ENCODE data around the gene SLC6A3. TPM values are rescaled to one million over a fixed set of nuclear protein-coding genes. Genes with fewer than 3 reads are reported as not detected.

The SLC6A3 gene
- total RNA-seq, 1 donor = not detected

DNA sequence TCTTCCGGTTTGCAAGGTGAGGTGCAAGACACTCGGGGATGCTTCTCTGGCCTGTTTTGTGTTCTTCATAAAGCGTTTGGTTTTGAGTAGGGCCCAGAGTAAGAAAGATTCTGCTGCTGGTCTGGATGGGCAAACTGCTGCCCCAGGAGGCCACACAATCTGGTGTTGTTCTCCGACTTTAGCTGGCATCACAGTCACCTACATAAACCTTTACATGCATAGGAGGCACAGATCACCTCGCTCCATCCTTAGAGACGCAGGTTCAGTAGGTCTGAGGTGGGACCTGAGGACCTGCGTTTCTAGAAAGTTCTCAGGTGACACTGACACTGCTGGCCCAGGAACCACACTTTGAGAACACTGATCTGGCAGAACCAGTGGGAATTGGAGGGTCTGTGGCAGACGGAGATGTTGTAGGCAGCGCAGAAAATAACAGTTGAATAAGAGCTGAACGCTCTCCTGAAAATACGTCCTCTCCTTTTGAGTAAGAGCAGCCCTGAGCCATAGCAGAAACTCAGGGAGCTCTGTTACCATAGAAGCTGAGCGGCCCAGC is 3.9 kb upstream of the SLC6A3 start:
- H3K27ac ChIP-seq (ENCODE audit: low read depth, low read length) = no peak overlapping the region
- no peak overlapping the region for H3K4me2 ChIP-seq (ENCODE audit: insufficient read depth, low read length)
- no peak overlapping the region for H3K4me3 ChIP-seq (ENCODE audit: insufficient read depth, low read length)
- TF ChIP-seq, protein P1, sequence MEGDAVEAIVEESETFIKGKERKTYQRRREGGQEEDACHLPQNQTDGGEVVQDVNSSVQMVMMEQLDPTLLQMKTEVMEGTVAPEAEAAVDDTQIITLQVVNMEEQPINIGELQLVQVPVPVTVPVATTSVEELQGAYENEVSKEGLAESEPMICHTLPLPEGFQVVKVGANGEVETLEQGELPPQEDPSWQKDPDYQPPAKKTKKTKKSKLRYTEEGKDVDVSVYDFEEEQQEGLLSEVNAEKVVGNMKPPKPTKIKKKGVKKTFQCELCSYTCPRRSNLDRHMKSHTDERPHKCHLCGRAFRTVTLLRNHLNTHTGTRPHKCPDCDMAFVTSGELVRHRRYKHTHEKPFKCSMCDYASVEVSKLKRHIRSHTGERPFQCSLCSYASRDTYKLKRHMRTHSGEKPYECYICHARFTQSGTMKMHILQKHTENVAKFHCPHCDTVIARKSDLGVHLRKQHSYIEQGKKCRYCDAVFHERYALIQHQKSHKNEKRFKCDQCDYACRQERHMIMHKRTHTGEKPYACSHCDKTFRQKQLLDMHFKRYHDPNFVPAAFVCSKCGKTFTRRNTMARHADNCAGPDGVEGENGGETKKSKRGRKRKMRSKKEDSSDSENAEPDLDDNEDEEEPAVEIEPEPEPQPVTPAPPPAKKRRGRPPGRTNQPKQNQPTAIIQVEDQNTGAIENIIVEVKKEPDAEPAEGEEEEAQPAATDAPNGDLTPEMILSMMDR (IDR thresholded peaks at IDR 0.05; ENCODE audit: extremely low read depth, low read depth, low read length) = no peak
- H2AFZ ChIP-seq (ENCODE audit: low read length) = no peak overlapping the region
- H3K4me1 ChIP-seq (ENCODE audit: insufficient read depth, low read length) = no peaks in the 10 kb centered on the region
- H3K36me3 ChIP-seq (ENCODE audit: insufficient read depth, low read length) = no peaks in the 10 kb centered on the region
- no peaks in the 10 kb centered on the region for H4K20me1 ChIP-seq (ENCODE audit: insufficient read depth, low read length)
- no peaks in the 10 kb centered on the region for H3K79me2 ChIP-seq (ENCODE audit: insufficient read depth, low read length)
- peak; percentile 83 for DNase-seq (ENCODE audit: insufficient read length, low spot score, missing footprints)
- H3K9me3 ChIP-seq (ENCODE audit: low read depth, low read length) = peaks cover 9% of the 10 kb centered on the region
- H3K27me3 ChIP-seq (ENCODE audit: insufficient read depth, low read length) = peaks cover 40% of the 10 kb centered on the region

DNA sequence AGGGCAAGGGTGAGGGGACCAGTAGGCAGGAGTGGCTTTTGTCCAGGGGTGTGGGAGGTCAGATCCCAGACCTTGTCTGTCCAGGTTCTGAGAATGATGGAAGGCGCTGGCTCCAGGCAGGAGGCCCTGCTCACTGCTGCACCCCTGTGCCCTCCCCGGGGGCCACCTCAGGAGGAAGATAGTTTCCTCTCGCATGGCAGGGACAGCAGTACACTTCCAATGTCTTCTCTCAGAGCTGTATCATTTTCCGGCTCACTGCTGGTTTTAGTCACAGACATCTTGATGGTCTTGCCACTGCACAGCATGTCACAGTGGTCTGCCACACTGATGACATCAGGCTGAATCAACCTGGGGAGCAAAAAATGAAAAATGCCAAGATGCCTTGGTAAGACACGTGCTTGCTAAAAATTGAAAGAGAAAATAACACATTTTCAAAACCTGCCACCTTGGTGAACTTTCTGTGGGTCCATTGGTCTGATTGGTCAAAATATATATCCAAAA is 3.3 kb upstream of the SLC6A3 start:
- TF ChIP-seq, protein P1 (IDR thresholded peaks at IDR 0.05; ENCODE audit: extremely low read depth, low read depth, low read length) = no peak
- Histone ChIP-seq H3K9me3 (ENCODE audit: low read depth, low read length) (peaks cover 4% of the 10 kb centered on the region), H3K4me2 (ENCODE audit: insufficient read depth, low read length) (no peak overlapping the region), H3K27ac (ENCODE audit: low read depth, low read length) (no peak overlapping the region), H3K36me3 (ENCODE audit: insufficient read depth, low read length) (no peaks in the 10 kb centered on the region), H3K79me2 (ENCODE audit: insufficient read depth, low read length) (no peaks in the 10 kb centered on the region), H2AFZ (ENCODE audit: low read length) (no peak overlapping the region), H4K20me1 (ENCODE audit: insufficient read depth, low read length) (no peaks in the 10 kb centered on the region), H3K27me3 (ENCODE audit: insufficient read depth, low read length) (peaks cover 46% of the 10 kb centered on the region), H3K4me3 (ENCODE audit: insufficient read depth, low read length) (no peak overlapping the region), H3K4me1 (ENCODE audit: insufficient read depth, low read length) (no peaks in the 10 kb centered on the region)
- DNase-seq (ENCODE audit: insufficient read length, low spot score, missing footprints) = peak; percentile 69

DNA sequence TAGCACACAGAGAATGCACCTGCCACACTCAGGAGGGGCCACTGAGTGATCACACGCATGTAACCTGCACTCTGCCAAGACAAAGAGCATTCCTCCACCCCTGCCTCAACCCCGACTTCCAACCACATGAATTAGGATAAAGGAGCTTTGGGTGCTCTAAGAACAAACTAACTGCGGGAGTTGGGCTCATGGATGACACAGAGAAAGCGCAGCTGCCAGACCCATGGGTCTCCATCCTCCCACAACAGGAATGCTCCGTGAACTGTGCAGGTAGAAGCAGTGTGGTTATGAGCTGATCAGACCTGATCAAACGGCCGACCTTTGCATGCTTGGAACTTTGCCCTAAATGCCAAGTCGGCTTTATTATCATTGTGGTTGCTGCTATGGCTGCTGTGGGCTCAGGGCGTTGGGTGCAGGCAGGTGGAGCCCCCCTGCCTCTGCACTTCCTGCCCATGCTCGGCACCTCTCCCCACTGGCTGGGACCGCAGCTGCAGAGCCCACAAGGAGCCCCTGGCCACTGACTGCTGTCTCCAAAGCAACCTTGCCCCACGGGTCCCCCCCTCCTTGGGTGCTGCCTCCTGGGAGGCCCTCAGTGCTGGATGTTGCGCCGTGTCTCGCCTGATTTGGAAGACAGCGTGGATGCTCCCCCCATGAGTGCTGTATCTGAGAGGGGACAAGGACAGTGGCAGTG is 2.6 kb upstream of the SLC6A3 start:
- H3K36me3 ChIP-seq (ENCODE audit: insufficient read depth, low read length) = no peaks in the 10 kb centered on the region
- peaks cover 53% of the 10 kb centered on the region for H3K27me3 ChIP-seq (ENCODE audit: insufficient read depth, low read length)
- H3K79me2 ChIP-seq (ENCODE audit: insufficient read depth, low read length) = no peaks in the 10 kb centered on the region
- no peak overlapping the region for H3K27ac ChIP-seq (ENCODE audit: low read depth, low read length)
- no peaks in the 10 kb centered on the region for H3K4me1 ChIP-seq (ENCODE audit: insufficient read depth, low read length)
- H3K4me2 ChIP-seq (ENCODE audit: insufficient read depth, low read length) = no peak overlapping the region
- H4K20me1 ChIP-seq (ENCODE audit: insufficient read depth, low read length) = no peaks in the 10 kb centered on the region
- TF ChIP-seq, protein P1 (IDR thresholded peaks at IDR 0.05; ENCODE audit: extremely low read depth, low read depth, low read length) = no peak
- DNase-seq (ENCODE audit: insufficient read length, low spot score, missing footprints) = peak; percentile 73
- H2AFZ ChIP-seq (ENCODE audit: low read length) = no peak overlapping the region
- no peak overlapping the region for H3K4me3 ChIP-seq (ENCODE audit: insufficient read depth, low read length)
- peaks cover 2% of the 10 kb centered on the region for H3K9me3 ChIP-seq (ENCODE audit: low read depth, low read length)

DNA sequence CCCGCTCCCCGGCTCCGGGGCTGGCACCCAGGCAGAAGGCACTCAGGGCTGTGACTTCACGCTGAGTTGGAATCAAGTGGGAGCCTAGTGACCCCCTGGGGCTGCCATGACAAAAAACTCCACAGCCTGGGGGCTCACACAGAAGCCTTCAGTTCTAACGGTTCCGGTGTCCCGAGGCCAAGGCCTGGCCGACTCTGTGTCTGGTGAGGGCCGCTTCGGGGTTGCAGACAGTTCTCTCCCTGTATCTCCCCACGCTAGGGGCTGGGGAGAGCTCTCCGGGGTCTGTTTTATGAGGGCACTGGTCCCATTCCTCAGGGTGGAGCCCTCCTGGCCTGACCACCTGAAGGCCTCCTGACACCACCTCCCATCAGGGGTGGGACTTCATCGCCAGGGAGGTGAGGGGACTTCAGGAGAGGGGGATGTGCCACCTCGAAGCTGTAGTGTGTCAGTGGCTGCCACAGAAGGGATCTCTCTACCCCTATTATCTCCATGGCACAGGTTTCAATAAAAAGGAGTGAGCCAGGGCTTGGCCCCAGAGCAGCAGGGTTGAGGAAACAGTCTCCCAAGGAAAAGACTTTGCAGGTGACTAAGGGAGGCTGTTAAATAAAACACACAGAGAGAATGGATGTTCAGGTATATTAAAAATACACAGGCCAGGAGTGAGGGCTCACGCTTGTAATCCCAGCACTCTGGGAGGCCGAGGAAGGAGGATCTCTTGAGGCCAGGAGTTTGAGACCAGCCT is 1.5 kb upstream of the SLC6A3 start:
- no peaks in the 10 kb centered on the region for H3K36me3 ChIP-seq (ENCODE audit: insufficient read depth, low read length)
- peaks cover 54% of the 10 kb centered on the region for H3K27me3 ChIP-seq (ENCODE audit: insufficient read depth, low read length)
- H3K79me2 ChIP-seq (ENCODE audit: insufficient read depth, low read length) = no peaks in the 10 kb centered on the region
- H4K20me1 ChIP-seq (ENCODE audit: insufficient read depth, low read length) = no peaks in the 10 kb centered on the region
- peak; percentile 78 for DNase-seq (ENCODE audit: insufficient read length, low spot score, missing footprints)
- H2AFZ ChIP-seq (ENCODE audit: low read length) = no peak overlapping the region
- TF ChIP-seq, protein P1 (IDR thresholded peaks at IDR 0.05; ENCODE audit: extremely low read depth, low read depth, low read length) = no peak
- H3K4me3 ChIP-seq (ENCODE audit: insufficient read depth, low read length) = no peak overlapping the region
- no peak overlapping the region for H3K4me2 ChIP-seq (ENCODE audit: insufficient read depth, low read length)
- no peak overlapping the region for H3K27ac ChIP-seq (ENCODE audit: low read depth, low read length)
- H3K4me1 ChIP-seq (ENCODE audit: insufficient read depth, low read length) = no peaks in the 10 kb centered on the region
- no peaks in the 10 kb centered on the region for H3K9me3 ChIP-seq (ENCODE audit: low read depth, low read length)
